ENCODE measurements around the gene PRSS2.

PRSS2 gene

DNA sequence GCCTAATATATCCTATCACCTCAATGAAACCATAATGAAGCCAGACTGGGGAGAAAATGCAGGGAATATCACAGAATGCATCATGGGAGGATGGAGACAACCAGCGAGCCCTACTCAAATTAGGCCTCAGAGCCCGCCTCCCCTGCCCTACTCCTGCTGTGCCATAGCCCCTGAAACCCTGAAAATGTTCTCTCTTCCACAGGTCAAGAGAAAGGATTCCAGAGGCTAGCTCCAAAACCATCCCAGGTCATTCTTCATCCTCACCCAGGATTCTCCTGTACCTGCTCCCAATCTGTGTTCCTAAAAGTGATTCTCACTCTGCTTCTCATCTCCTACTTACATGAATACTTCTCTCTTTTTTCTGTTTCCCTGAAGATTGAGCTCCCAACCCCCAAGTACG lies 31.5 kb downstream of the PRSS2 start:
- Histone ChIP-seq H4K91ac (ENCODE audit: low read length) (no peak overlapping the region), H3K36me3 (ENCODE audit: control insufficient read depth in 1 of 2, insufficient read depth in 2 of 2, low read depth in 1 of 2, low read length in 2 of 2) (no peaks in the 10 kb centered on the region), H3K14ac (ENCODE audit: low read length in 2 of 2) (no peak overlapping the region), H3K4me3 (ENCODE audit: insufficient read depth in 1 of 2, low read depth in 1 of 2, low read length in 2 of 2) (no peak overlapping the region), H2AFZ (ENCODE audit: low read depth, low read length) (no peak overlapping the region), H2BK15ac (ENCODE audit: low read depth, poor library complexity, severe bottlenecking) (no peak overlapping the region), H2BK12ac (ENCODE audit: low read length in 2 of 2) (no peak overlapping the region), H3K79me1 (replicated peaks; ENCODE audit: low read length, poor library complexity, severe bottlenecking) (no peaks in the 10 kb centered on the region), H3K27me3 (ENCODE audit: control insufficient read depth in 1 of 2, insufficient read depth in 1 of 2, low read length in 2 of 2) (peaks cover 82 to 91% of the 10 kb centered on the region in 2 experiments), H4K8ac (ENCODE audit: low read length) (no peak overlapping the region), H2BK5ac (ENCODE audit: low read depth, low read length, poor library complexity, severe bottlenecking) (no peak overlapping the region), H2BK120ac (ENCODE audit: low read depth, low read length) (no peak overlapping the region), H2AK5ac (ENCODE audit: low read length, severe bottlenecking) (no peak overlapping the region), H3K4me1 (ENCODE audit: control insufficient read depth, insufficient read depth, low read depth, low read length) (peaks cover 5% of the 10 kb centered on the region), H3K23ac (ENCODE audit: low read length in 2 of 2) (no peak overlapping the region), H3K27ac (ENCODE audit: low read length, poor library complexity, severe bottlenecking) (no peak overlapping the region), H3K9ac (ENCODE audit: low read length) (no peak overlapping the region), H3K4me2 (ENCODE audit: low read length, poor library complexity, severe bottlenecking) (no peak overlapping the region), H3K18ac (ENCODE audit: low read depth in 1 of 2, low read length in 2 of 2) (no peak overlapping the region), H3K4ac (ENCODE audit: low read depth in 1 of 2, low read length in 2 of 2) (no peak overlapping the region), H3K9me3 (ENCODE audit: control insufficient read depth, low read length) (no peaks in the 10 kb centered on the region)
- no peak for DNase-seq
- WGBS: 56% methylated on average over 3 of the region's 3 CpGs

DNA sequence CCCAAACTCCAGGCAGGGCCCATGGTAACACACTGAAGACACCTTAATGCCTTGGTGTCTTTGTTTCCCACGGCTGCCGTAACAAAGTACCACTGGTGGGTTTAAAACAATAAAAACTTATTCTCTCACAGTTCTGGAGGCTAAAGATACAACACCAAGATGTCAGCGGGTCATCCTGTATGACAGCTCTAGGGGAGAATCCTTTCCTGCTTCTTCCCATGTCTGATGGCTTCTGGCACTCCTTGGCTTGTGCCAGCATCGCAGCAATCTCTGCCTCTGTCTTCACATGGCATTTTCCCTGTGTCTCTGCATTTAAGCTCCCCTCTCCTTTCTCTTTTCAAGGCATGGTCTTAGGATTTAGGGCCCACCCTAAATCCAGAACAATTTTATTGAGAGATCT lies 33.1 kb downstream of the PRSS2 start:
- Histone ChIP-seq H2BK12ac (ENCODE audit: low read length in 2 of 2) (no peak overlapping the region), H3K27me3 (ENCODE audit: control insufficient read depth in 1 of 2, insufficient read depth in 1 of 2, low read length in 2 of 2) (peaks cover 66 to 84% of the 10 kb centered on the region in 2 experiments), H3K4me3 (ENCODE audit: insufficient read depth in 1 of 2, low read depth in 1 of 2, low read length in 2 of 2) (no peak overlapping the region), H2AK5ac (ENCODE audit: low read length, severe bottlenecking) (no peak overlapping the region), H2AFZ (ENCODE audit: low read depth, low read length) (no peak overlapping the region), H3K4me2 (ENCODE audit: low read length, poor library complexity, severe bottlenecking) (no peak overlapping the region), H3K14ac (ENCODE audit: low read length in 2 of 2) (no peak overlapping the region), H3K4me1 (ENCODE audit: control insufficient read depth, insufficient read depth, low read depth, low read length) (no peaks in the 10 kb centered on the region), H3K27ac (ENCODE audit: low read length, poor library complexity, severe bottlenecking) (no peak overlapping the region), H2BK15ac (ENCODE audit: low read depth, poor library complexity, severe bottlenecking) (no peak overlapping the region), H3K79me1 (replicated peaks; ENCODE audit: low read length, poor library complexity, severe bottlenecking) (no peaks in the 10 kb centered on the region), H3K36me3 (ENCODE audit: control insufficient read depth in 1 of 2, insufficient read depth in 2 of 2, low read depth in 1 of 2, low read length in 2 of 2) (no peaks in the 10 kb centered on the region), H3K9ac (ENCODE audit: low read length) (no peak overlapping the region), H3K4ac (ENCODE audit: low read depth in 1 of 2, low read length in 2 of 2) (no peak overlapping the region), H4K91ac (ENCODE audit: low read length) (no peak overlapping the region), H3K18ac (ENCODE audit: low read depth in 1 of 2, low read length in 2 of 2) (no peak overlapping the region), H2BK120ac (ENCODE audit: low read depth, low read length) (no peak overlapping the region), H3K23ac (ENCODE audit: low read length in 2 of 2) (no peak overlapping the region), H4K8ac (ENCODE audit: low read length) (no peak overlapping the region), H2BK5ac (ENCODE audit: low read depth, low read length, poor library complexity, severe bottlenecking) (no peak overlapping the region), H3K9me3 (ENCODE audit: control insufficient read depth, low read length) (no peaks in the 10 kb centered on the region)
- WGBS: 84% methylated on average over 4 of the region's 4 CpGs
- DNase-seq: no peak

DNA sequence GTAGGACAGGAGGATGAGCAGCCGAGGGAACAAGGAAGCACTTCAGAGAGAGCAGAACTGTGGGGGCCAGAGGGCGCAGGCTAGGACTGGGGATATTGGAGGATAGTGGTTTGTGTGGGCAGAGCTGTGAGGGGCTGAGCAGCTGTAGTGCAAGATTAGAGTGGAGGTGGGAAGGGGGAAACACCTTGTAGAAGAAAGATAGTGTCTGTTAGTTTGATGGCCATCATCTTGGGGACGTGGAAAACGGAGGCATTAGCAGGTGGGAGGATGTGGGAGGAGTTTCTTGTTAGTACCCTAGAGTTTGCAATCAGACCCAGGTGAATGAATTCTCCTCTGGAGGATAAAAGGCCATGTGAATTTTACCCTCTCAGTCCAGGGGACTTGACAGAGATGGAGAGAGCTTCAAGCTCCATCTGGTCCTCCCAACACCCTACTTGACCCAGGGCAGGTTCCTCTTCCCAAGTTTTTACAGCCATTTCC lies 34.0 kb downstream of the PRSS2 start:
- no peak overlapping the region for H4K8ac ChIP-seq (ENCODE audit: low read length)
- no peak overlapping the region for H2AFZ ChIP-seq (ENCODE audit: low read depth, low read length)
- no peak overlapping the region for H2BK120ac ChIP-seq (ENCODE audit: low read depth, low read length)
- WGBS: 42% methylated on average over 4 of the region's 4 CpGs
- no peak overlapping the region for H3K27ac ChIP-seq (ENCODE audit: low read length, poor library complexity, severe bottlenecking)
- H2AK5ac ChIP-seq (ENCODE audit: low read length, severe bottlenecking): no peak overlapping the region
- H2BK5ac ChIP-seq (ENCODE audit: low read depth, low read length, poor library complexity, severe bottlenecking): no peak overlapping the region
- no peak overlapping the region for H2BK15ac ChIP-seq (ENCODE audit: low read depth, poor library complexity, severe bottlenecking)
- no peak overlapping the region for H3K4me3 ChIP-seq (ENCODE audit: insufficient read depth in 1 of 2, low read depth in 1 of 2, low read length in 2 of 2)
- H3K23ac ChIP-seq (ENCODE audit: low read length in 2 of 2): no peak overlapping the region
- H3K9ac ChIP-seq (ENCODE audit: low read length): no peak overlapping the region
- DNase-seq: no peak
- H3K79me1 ChIP-seq (replicated peaks; ENCODE audit: low read length, poor library complexity, severe bottlenecking): no peaks in the 10 kb centered on the region
- H4K91ac ChIP-seq (ENCODE audit: low read length): no peak overlapping the region
- no peaks in the 10 kb centered on the region for H3K9me3 ChIP-seq (ENCODE audit: control insufficient read depth, low read length)
- H2BK12ac ChIP-seq (ENCODE audit: low read length in 2 of 2): no peak overlapping the region
- H3K36me3 ChIP-seq (ENCODE audit: control insufficient read depth in 1 of 2, insufficient read depth in 2 of 2, low read depth in 1 of 2, low read length in 2 of 2): no peaks in the 10 kb centered on the region
- H3K4me1 ChIP-seq (ENCODE audit: control insufficient read depth, insufficient read depth, low read depth, low read length): no peaks in the 10 kb centered on the region
- H3K27me3 ChIP-seq (ENCODE audit: control insufficient read depth in 1 of 2, insufficient read depth in 1 of 2, low read length in 2 of 2): peaks cover 57 to 82% of the 10 kb centered on the region in 2 experiments
- no peak overlapping the region for H3K18ac ChIP-seq (ENCODE audit: low read depth in 1 of 2, low read length in 2 of 2)
- H3K14ac ChIP-seq (ENCODE audit: low read length in 2 of 2): peak overlapping the region in 1 of 2 experiments; percentile 75
- H3K4me2 ChIP-seq (ENCODE audit: low read length, poor library complexity, severe bottlenecking): no peak overlapping the region
- H3K4ac ChIP-seq (ENCODE audit: low read depth in 1 of 2, low read length in 2 of 2): no peak overlapping the region

DNA sequence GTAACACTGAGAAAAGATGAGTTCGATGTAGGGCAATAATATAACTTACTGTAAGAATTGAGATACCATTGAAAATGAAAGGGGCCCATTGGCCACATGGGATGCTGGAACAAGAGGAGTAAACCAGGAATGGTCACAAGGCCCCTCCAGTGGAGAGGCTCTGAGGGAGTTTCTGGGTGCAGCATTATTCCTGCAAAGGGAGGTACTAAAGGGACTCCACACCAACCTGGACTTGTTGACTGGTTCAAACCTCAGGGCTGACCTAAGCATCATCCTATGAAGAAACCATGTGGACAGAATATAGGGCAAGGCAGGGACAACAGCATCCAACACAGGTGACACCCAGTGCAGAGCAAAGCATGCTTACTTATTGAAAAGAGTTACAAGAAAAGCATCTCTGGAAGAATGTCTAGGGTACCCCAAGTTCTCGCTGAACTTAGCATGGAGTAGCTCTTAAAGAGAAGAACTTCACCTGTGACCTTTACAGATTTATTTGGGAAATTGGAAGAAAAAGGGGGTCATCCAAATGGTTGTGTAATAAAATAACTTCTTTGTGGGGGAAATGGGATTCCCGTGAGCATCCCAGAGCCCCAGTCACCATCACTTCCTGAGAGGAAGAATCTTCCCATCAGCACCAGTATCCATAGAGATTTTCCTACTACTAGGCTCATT lies 34.7 kb downstream of the PRSS2 start:
- Histone ChIP-seq H2BK5ac (ENCODE audit: low read depth, low read length, poor library complexity, severe bottlenecking) (no peak overlapping the region), H3K27ac (ENCODE audit: low read length, poor library complexity, severe bottlenecking) (no peak overlapping the region), H2BK120ac (ENCODE audit: low read depth, low read length) (no peak overlapping the region), H2AFZ (ENCODE audit: low read depth, low read length) (no peak overlapping the region), H3K4me3 (ENCODE audit: insufficient read depth in 1 of 2, low read depth in 1 of 2, low read length in 2 of 2) (no peak overlapping the region), H2AK5ac (ENCODE audit: low read length, severe bottlenecking) (no peak overlapping the region), H2BK15ac (ENCODE audit: low read depth, poor library complexity, severe bottlenecking) (no peak overlapping the region), H3K18ac (ENCODE audit: low read depth in 1 of 2, low read length in 2 of 2) (no peak overlapping the region), H3K14ac (ENCODE audit: low read length in 2 of 2) (no peak overlapping the region), H3K27me3 (ENCODE audit: control insufficient read depth in 1 of 2, insufficient read depth in 1 of 2, low read length in 2 of 2) (peaks cover 50 to 81% of the 10 kb centered on the region in 2 experiments), H3K9ac (ENCODE audit: low read length) (no peak overlapping the region), H3K36me3 (ENCODE audit: control insufficient read depth in 1 of 2, insufficient read depth in 2 of 2, low read depth in 1 of 2, low read length in 2 of 2) (no peaks in the 10 kb centered on the region), H3K23ac (ENCODE audit: low read length in 2 of 2) (no peak overlapping the region), H4K91ac (ENCODE audit: low read length) (no peak overlapping the region), H3K9me3 (ENCODE audit: control insufficient read depth, low read length) (no peaks in the 10 kb centered on the region), H4K8ac (ENCODE audit: low read length) (no peak overlapping the region), H3K4me1 (ENCODE audit: control insufficient read depth, insufficient read depth, low read depth, low read length) (no peaks in the 10 kb centered on the region), H3K4me2 (ENCODE audit: low read length, poor library complexity, severe bottlenecking) (no peak overlapping the region), H3K4ac (ENCODE audit: low read depth in 1 of 2, low read length in 2 of 2) (no peak overlapping the region), H2BK12ac (ENCODE audit: low read length in 2 of 2) (no peak overlapping the region), H3K79me1 (replicated peaks; ENCODE audit: low read length, poor library complexity, severe bottlenecking) (no peaks in the 10 kb centered on the region)
- WGBS: 96% methylated on average over 2 of the region's 3 CpGs
- DNase-seq: no peak
